Inferior parietal cortex (tissue), 1 donor: ENCODE measurements around the gene KCNK15.
A peak's percentile ranks its signal among the peaks of the same experiment; 100 is the strongest.

Experiments
- DNase-seq: peaks from one replicate; pipeline ENCODE4 v3.0.0-alpha.2; 2016; ENCODE audit errors: extremely low spot score

The KCNK15 gene

GRCh38 chr20:44736170-44737021 is 9.3 kb upstream of the KCNK15 start:
- peak; percentile 93 for DNase-seq

- no peak for DNase-seq
Measured at GRCh38 chr20:44737116-44737515, 8.5 kb upstream of the KCNK15 start.

- peak; percentile 93 for DNase-seq
Measured at GRCh38 chr20:44738813-44739477, 6.7 kb upstream of the KCNK15 start.

DNA sequence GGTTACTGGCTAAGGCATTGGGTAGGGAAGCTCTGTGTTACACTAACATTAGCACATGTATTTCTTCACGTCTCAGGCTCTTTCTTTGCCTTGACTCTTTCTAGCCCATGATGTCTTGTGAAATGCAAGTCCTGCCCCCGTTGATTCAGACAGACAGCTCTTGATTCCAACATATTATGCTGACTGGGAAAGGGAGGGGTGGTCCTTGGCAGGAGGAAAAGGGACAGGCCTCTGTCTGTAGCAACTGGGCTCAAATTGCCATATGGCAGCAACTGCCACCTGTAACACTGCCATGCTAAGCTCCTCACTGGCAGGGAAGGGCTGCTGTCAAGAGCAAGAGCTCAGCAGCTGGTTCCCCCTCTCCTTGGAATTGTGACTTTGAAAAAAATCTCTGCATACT is 5.7 kb upstream of the KCNK15 start:
- no peak for DNase-seq

- DNase-seq, result no peak
Measured at GRCh38 chr20:44742304-44743079, 3.2 kb upstream of the KCNK15 start.

DNA sequence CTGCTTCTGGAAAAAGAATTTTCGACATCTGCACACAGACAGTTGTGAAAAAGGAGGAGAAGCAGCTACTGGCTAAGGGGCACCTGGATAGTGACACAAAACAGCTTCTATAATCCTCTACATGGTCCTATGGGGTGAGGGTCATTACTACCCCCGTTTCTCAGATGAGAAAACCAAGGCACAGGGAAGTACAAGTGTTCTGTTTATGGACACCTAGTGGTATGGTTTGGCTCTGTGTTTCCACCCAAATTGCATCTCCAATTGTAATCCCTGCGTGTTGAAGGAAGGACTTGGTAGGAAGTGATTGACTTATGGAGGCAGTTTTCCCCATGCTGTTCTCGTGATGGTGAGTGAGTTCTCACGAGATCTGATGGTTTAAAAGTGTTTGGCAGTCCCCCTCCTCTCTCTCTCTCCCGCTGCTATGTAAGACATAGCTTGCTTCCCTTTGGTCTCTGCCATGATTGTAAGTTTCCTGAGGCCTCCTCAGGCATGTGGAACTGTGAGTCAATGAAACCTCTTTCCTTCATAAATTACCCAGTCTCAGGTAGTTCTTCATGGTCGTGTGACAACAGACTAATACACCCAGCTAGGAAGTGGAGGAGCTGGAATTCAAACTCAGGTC is 2.5 kb upstream of the KCNK15 start:
- DNase-seq, result no peak

GRCh38 chr20:44743916-44744655 is 1.6 kb upstream of the KCNK15 start:
- DNase-seq, result no peak

- no peak for DNase-seq
Measured at GRCh38 chr20:44745122-44745597, 505 bp upstream of the KCNK15 start.

DNA sequence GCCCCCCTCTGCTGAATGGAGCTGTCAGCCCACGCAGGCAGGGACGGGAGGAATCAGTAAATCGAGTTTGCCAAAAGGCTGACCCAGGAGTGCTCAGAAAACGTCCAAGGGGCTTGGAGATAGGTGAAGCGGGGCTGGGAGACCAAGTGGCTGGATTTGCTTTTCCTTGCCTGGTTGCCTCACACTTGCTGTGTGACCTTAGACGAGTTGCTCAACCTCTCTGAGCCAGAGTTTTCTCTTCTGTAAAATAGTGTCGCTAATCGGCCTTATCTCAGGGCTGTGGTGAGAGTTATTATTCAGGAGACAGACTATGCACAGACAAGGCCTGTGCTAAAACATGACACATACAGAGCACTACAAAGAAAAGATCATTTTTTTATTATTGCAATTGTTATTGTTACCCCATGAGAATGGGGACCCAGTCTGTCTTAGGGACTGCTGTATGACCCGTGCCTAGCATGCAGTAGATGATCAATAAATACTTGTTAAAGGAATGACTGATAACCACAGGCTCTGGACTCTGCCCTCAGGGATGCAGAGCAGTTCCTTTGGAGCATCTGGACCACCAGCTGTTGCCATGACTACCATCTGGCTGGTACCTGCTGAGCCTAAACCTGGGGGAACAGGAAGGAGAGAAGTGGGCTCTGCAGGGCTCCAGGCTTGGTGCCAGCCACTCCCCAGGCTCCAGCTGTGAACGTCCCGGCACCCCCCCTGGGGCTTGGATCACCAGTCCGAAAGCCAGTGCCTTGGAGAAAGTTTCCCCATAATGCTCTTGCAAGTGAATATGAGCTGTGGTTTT is 901 bp downstream of the KCNK15 start:
- DNase-seq, result no peak

GRCh38 chr20:44747166-44748004 is 1.7 kb downstream of the KCNK15 start:
- peak; percentile 85 for DNase-seq

DNA sequence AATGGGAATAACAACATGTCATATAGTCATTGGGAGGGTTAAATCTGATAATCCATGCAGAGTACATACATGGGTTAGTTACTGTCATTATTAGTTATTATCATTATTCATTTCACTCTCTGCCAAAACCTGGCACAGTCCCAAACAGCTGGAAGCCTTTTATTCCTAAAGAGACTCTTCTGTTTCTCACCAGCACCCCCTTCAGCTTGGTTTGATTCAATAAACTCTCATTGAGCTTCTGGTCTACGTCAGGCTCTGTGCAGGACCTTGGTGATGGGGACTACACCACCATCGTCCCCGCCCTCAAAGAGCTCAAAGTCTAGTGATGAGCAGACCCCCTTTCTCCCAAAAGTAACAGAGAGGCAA is 2.3 kb downstream of the KCNK15 start:
- no peak for DNase-seq

DNA sequence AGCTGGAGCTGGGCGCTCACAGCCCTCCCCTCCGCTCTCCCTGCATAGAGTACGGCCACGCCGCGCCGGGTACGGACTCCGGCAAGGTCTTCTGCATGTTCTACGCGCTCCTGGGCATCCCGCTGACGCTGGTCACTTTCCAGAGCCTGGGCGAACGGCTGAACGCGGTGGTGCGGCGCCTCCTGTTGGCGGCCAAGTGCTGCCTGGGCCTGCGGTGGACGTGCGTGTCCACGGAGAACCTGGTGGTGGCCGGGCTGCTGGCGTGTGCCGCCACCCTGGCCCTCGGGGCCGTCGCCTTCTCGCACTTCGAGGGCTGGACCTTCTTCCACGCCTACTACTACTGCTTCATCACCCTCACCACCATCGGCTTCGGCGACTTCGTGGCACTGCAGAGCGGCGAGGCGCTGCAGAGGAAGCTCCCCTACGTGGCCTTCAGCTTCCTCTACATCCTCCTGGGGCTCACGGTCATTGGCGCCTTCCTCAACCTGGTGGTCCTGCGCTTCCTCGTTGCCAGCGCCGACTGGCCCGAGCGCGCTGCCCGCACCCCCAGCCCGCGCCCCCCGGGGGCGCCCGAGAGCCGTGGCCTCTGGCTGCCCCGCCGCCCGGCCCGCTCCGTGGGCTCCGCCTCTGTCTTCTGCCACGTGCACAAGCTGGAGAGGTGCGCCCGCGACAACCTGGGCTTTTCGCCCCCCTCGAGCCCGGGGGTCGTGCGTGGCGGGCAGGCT is 4.6 kb downstream of the KCNK15 start:
- DNase-seq, result no peak

GRCh38 chr20:44752099-44752931 is 6.7 kb downstream of the KCNK15 start:
- DNase-seq, result no peak

DNA sequence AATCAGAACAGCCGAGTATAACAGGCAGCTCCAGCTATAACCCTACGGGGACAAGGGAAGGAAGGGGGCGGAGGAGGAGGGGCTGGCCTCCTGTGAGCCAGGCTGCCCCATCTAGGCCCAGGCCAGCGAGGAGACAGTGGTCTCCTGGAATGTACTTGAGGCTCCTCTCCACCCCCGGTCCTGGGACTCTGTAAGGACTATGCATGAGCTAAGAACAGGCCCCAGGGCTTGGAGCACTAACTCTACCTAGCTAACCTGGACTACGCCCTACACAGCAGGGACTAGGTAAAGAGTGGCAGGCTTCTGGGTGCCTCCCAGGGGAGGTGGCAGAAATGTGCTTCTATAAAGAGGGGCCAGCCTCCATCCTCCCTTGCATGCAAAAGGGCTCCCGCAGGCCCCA is 8.9 kb downstream of the KCNK15 start:
- no peak for DNase-seq

DNA sequence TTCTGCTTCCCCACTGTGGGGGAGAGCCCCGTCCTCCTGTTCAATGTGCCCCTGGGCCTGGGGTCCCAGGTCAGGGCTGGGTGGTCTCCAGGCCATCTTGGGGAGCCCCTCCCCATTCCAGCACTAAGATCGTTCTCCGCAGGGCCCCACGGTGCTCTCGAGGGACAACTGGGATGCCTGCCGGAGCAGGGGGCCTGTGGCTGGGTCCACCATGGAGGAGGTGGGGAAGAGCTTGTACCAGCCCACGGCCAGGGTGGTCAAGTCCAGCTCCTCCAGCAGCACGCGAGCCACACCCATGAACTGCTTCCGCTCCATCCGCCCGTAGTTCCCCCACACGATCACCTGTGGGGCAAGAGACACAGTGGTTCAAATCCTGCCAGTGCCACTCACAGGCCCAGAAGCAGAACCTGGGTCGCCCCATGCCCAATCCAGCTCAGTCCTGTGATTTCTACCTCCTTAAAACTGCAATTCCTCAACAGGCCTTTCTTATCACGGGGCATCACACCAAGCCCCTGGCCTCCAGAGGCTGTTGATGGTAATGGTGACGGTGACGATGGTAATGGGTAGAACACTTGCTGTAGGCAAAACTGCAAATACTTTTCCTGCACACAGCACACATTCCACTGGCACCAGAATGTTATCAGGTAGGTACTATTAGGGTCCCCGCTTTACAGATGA is 10.5 kb downstream of the KCNK15 start:
- DNase-seq, result no peak

- no peak for DNase-seq
Measured at GRCh38 chr20:44756956-44757355, 11.3 kb downstream of the KCNK15 start.
